SU-DHL-6 (cell line): ENCODE results near the gene NABP1.

ENCODE experiments used
- CTCF ChIP-seq: fragments of 200-600 bp; sonication (generic); IDR thresholded peaks from one replicate; pipeline ENCODE4 v1.5.1; 2017; ENCODE audit warnings: antibody characterized with exemption, mild to moderate bottlenecking, low read length, moderate library complexity; ENCODE audit not compliant: insufficient read depth, poor library complexity, severe bottlenecking
- EZH2phosphoT487 ChIP-seq: fragments of 200-600 bp; sonication (generic), shearing (Covaris generic); conservative IDR thresholded peaks from 2 replicates; pipeline ENCODE4 v1.6.1; 2018; ENCODE audit warnings: mild to moderate bottlenecking, antibody characterized with exemption, low read length, moderate library complexity, mixed read lengths

- no peak for TF ChIP-seq EZH2phosphoT487
- no peak for TF ChIP-seq CTCF
These were observed at the start of gene NABP1 for GRCh38 chr2:191677646-191678436.
